Vagina (tissue), 2 donors: ENCODE data around the gene MRPL55. TPM values are rescaled to one million over a fixed set of nuclear protein-coding genes. Genes with fewer than 3 reads are reported as not detected.

Source experiments
- DNase-seq, 2 donors: peaks; one replicate each; pipeline ENCODE4 v3.0.0-alpha.2; 2017; ENCODE audit errors: extremely low spot score in 2 of 2
- H3K27ac ChIP-seq: fragments of 200-600 bp; sonication (generic); one replicate; pipeline ENCODE4 v1.5.1; 2019
- H3K27me3 ChIP-seq: fragments of 200-600 bp; sonication (generic); one replicate; pipeline ENCODE4 v1.5.1; 2019
- H3K36me3 ChIP-seq, 2 donors: fragments of 200-600 bp; sonication (generic); one replicate each; pipeline ENCODE4 v1.5.1; 2017 to 2019
- H3K4me1 ChIP-seq: fragments of 200-600 bp; sonication (generic); one replicate; pipeline ENCODE4 v1.5.1; 2019
- H3K4me3 ChIP-seq, 2 donors: fragments of 200-600 bp; sonication (generic); 1 replicate in 1 of 2; 2 replicates in 1 of 2; pipeline ENCODE4 v1.5.1; 2016 to 2019
- H3K9me3 ChIP-seq: fragments of 200-600 bp; sonication (generic); one replicate; pipeline ENCODE4 v1.5.1; 2019
- POLR2A ChIP-seq, 2 donors: fragments of 450-650 bp; IDR thresholded peaks; one replicate each; pipeline ENCODE4 v1.6.1; 2017; ENCODE audit warnings: antibody characterized with exemption in 2 of 2, mild to moderate bottlenecking in 2 of 2, moderate library complexity in 2 of 2
- POLR2AphosphoS5 ChIP-seq, 2 donors: sonication (generic); formaldehyde crosslinking; IDR thresholded peaks; one replicate each; pipeline ENCODE4 v1.9.0; 2017; ENCODE audit warnings: antibody characterized with exemption in 2 of 2, mild to moderate bottlenecking in 2 of 2, low read depth in 1 of 2; ENCODE audit not compliant: insufficient read depth in 1 of 2
- intact Hi-C: fragments of 100-400 bp; cut with DNase I; formaldehyde crosslinking; loops from one replicate; pipeline ENCODE4 v1.15.1; 2023
- total RNA-seq: library from RNA; depleted of rRNA; stranded (reverse); fragments of >200 nt; gene quantifications from one replicate; pipeline ENCODE4 v1.2.3, GENCODE V29; 2016
- TF ChIP-seq, protein P1 (sequence below), 3 experiments: fragments of 450-650 bp in 2 of 3; fragments of 200-600 bp in 1 of 3; sonication (generic) in 1 of 3; IDR thresholded peaks; one replicate each; pipeline ENCODE4 v1.5.1; 2017 to 2019; ENCODE audit warnings: antibody characterized with exemption in 3 of 3, mild to moderate bottlenecking in 2 of 3, moderate library complexity in 2 of 3

Gene MRPL55
- total RNA-seq, 1 donor from 2014 or later, result 73.7 TPM

DNA sequence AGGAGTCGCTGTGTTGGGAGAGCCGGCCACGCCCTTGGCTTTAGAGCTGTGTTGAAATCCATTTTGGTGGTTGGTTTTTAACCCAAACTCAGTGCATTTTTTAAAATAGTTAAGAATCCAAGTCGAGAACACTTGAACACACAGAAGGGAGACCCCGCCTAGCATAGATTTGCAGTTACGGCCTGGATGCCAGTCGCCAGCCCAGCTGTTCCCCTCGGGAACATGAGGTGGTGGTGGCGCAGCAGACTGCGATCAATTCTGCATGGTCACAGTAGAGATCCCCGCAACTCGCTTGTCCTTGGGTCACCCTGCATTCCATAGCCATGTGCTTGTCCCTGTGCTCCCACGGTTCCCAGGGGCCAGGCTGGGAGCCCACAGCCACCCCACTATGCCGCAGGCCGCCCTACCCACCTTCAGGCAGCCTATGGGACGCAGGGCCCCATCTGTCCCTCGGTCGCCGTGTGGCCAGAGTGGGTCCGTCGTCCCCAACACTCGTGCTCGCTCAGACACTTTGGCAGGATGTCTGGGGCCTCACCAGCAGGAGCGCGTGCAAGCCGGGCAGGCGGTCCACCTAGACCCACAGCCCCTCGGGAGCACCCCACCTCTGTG lies 10.7 kb downstream of the MRPL55 start:
- no peak for TF ChIP-seq POLR2AphosphoS5 (IDR thresholded peaks at IDR 0.05; ENCODE audit: insufficient read depth in 1 of 2, low read depth in 1 of 2)
- no peak for TF ChIP-seq POLR2A (IDR thresholded peaks at IDR 0.05)
- TF ChIP-seq, protein P1, sequence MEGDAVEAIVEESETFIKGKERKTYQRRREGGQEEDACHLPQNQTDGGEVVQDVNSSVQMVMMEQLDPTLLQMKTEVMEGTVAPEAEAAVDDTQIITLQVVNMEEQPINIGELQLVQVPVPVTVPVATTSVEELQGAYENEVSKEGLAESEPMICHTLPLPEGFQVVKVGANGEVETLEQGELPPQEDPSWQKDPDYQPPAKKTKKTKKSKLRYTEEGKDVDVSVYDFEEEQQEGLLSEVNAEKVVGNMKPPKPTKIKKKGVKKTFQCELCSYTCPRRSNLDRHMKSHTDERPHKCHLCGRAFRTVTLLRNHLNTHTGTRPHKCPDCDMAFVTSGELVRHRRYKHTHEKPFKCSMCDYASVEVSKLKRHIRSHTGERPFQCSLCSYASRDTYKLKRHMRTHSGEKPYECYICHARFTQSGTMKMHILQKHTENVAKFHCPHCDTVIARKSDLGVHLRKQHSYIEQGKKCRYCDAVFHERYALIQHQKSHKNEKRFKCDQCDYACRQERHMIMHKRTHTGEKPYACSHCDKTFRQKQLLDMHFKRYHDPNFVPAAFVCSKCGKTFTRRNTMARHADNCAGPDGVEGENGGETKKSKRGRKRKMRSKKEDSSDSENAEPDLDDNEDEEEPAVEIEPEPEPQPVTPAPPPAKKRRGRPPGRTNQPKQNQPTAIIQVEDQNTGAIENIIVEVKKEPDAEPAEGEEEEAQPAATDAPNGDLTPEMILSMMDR (IDR thresholded peaks at IDR 0.05), result no peak
- Histone ChIP-seq H3K36me3 (peaks cover 0 to 49% of the 10 kb centered on the region in 2 donors), H3K9me3 (peaks cover 9% of the 10 kb centered on the region), H3K27ac (no peak overlapping the region), H3K4me1 (peaks cover 38% of the 10 kb centered on the region), H3K27me3 (no peaks in the 10 kb centered on the region), H3K4me3 (no peak overlapping the region)
- intact Hi-C loops, result no loop called here
- DNase-seq, result no peak

DNA sequence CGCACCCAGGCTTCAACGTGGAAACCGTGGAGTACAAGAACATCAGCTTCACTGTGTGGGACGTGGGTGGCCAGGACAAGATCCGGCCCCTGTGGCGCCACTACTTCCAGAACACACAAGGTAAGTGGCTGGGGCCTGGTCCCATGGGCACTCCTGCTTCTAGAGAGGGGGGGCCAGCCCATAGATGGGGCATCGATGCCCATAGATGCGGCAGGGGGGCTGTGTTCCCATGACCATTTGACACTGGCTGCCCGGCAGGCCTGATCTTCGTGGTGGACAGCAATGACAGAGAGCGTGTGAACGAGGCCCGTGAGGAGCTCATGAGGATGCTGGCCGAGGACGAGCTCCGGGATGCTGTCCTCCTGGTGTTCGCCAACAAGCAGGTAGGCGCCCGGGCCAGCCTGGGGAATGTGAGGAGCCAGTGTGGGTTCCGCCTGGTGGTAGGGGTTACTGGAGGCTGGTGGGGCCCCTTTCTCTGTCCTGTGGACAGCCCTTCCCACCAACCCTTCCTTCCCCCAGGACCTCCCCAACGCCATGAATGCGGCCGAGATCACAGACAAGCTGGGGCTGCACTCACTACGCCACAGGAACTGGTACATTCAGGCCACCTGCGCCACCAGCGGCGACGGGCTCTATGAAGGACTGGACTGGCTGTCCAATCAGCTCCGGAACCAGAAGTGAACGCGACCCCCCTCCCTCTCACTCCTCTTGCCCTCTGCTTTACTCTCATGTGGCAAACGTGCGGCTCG lies 11.6 kb downstream of the MRPL55 start:
- Histone ChIP-seq H3K27ac (no peak overlapping the region), H3K27me3 (no peaks in the 10 kb centered on the region), H3K36me3 (peaks cover 0 to 49% of the 10 kb centered on the region in 2 donors), H3K4me1 (peaks cover 45% of the 10 kb centered on the region), H3K9me3 (peaks cover 9% of the 10 kb centered on the region), H3K4me3 (no peak overlapping the region)
- no peak for TF ChIP-seq POLR2A (IDR thresholded peaks at IDR 0.05)
- TF ChIP-seq, protein P1 (IDR thresholded peaks at IDR 0.05), result no peak
- TF ChIP-seq POLR2AphosphoS5 (IDR thresholded peaks at IDR 0.05; ENCODE audit: insufficient read depth in 1 of 2, low read depth in 1 of 2), result no peak
- intact Hi-C loops, result no loop called here
- no peak for DNase-seq

DNA sequence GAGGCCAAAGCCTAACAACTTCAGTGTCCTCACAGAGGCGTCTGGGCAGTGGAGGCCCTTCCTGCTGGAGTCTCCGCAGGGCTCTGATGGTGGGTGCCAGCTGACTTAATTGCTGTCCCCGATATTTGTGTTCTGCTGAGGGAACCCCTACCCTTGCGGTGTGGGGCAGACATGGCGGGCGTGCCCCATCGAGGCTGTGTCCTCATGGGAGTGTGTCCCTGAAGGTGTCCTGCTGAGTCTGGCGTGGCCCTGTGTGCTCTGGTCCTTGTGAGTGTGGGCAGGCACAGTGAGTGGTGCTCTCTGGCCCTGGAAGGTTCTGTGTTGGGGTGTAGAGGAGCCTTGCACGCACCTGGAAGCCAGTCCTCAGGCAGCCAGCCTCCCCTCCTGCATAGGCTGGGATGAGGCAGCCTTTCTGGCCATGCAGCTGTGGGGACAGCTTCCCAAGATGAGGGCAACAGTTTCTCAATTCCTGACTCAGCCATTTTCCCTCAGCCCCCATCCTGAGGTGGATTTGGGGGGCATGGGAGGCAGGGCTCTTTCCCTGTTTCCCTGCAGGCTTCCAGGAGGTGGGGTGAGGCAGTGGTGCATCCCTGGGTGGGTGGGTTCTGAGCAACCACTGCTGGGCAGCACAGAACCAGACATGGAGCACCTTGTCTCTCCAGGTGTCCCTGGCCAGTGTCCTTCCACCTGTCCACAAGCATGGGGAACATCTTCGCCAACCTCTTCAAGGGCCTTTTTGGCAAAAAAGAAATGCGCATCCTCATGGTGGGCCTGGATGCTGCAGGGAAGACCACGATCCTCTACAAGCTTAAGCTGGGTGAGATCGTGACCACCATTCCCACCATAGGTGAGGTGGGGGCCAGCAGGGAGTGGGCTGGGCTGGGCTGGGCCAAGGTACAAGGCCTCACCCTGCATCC lies 12.4 kb downstream of the MRPL55 start:
- no peak for DNase-seq
- TF ChIP-seq POLR2A (IDR thresholded peaks at IDR 0.05) (no peak), POLR2AphosphoS5 (IDR thresholded peaks at IDR 0.05; ENCODE audit: insufficient read depth in 1 of 2, low read depth in 1 of 2) (no peak)
- TF ChIP-seq, protein P1 (IDR thresholded peaks at IDR 0.05), result no peak
- Histone ChIP-seq H3K4me3 (no peak overlapping the region), H3K27ac (no peak overlapping the region), H3K36me3 (peaks cover 0 to 49% of the 10 kb centered on the region in 2 donors), H3K4me1 (peaks cover 45% of the 10 kb centered on the region), H3K9me3 (peaks cover 9% of the 10 kb centered on the region), H3K27me3 (no peaks in the 10 kb centered on the region)
- intact Hi-C loops, result no loop called here

DNA sequence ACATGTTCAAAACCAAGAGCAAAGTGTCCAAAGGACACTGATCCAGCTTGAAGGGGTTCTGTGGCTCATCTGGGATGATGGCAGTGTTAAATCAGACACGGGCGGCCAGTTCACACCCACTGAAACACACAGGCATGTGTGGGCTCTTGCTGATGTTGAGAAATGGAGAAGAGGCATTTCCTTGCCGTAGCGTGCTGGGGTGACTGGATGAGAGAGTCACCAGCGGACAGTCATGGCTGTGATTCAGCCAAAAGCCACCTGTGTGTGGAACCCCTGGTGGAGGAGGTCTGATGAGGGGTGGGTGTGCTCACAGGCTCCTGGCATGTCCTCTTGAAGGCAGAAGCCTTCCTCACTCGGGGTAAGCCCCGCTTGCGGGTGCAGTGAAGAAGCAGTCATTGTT lies 13.2 kb downstream of the MRPL55 start:
- Histone ChIP-seq H3K4me3 (no peak overlapping the region), H3K4me1 (peaks cover 47% of the 10 kb centered on the region), H3K9me3 (peaks cover 9% of the 10 kb centered on the region), H3K36me3 (peaks cover 0 to 48% of the 10 kb centered on the region in 2 donors), H3K27ac (no peak overlapping the region), H3K27me3 (no peaks in the 10 kb centered on the region)
- intact Hi-C loops, result no loop called here
- TF ChIP-seq POLR2AphosphoS5 (IDR thresholded peaks at IDR 0.05; ENCODE audit: insufficient read depth in 1 of 2, low read depth in 1 of 2) (no peak), POLR2A (IDR thresholded peaks at IDR 0.05) (no peak)
- TF ChIP-seq, protein P1 (IDR thresholded peaks at IDR 0.05), result no peak
- no peak for DNase-seq
